ENCODE data around the gene NCR3LG1. TPM values are rescaled to one million over a fixed set of nuclear protein-coding genes. Genes with fewer than 3 reads are reported as not detected.

NCR3LG1 gene
- total RNA-seq, 1 experiment from 2014 or later = 2.0 TPM

DNA sequence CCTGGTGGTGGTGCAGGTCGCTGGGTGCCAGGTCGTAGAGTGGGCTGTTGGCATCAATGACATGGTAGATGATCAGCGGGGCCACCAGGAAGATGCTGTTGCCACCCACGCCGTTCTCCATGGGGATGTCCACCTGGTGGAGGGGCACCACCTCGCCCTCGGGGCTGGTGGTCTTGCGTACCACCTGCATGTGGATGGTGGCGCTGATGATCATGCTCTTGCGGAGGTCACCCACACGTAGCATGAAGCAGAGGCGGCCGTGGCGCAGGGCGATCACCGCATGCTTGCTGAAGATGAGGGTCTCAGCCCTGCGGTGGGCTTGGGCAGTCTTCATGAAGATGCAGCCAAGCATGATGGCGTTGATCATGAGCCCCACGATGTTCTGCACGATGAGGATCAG lies 35.7 kb downstream of the NCR3LG1 start:
- POLR2A ChIA-PET = interaction anchor here (0.7 kb wide), 1 partner anchor 121 kb away, joined by 3 read pairs; no protein-coding TSS in a partner anchor
- peak overlapping the region; percentile 45 for H3K4me3 Mint-ChIP-seq
- DNase-seq (ENCODE audit: low spot score) = no peak
- no peak for ATAC-seq
- H3K36me3 Mint-ChIP-seq = peaks cover 10% of the 10 kb centered on the region; the same call in 1 of the 2 replicates
- peaks cover 6% of the 10 kb centered on the region for H3K4me1 Mint-ChIP-seq
- H3K27ac Mint-ChIP-seq = no peak overlapping the region
- TF ChIP-seq, protein P1, sequence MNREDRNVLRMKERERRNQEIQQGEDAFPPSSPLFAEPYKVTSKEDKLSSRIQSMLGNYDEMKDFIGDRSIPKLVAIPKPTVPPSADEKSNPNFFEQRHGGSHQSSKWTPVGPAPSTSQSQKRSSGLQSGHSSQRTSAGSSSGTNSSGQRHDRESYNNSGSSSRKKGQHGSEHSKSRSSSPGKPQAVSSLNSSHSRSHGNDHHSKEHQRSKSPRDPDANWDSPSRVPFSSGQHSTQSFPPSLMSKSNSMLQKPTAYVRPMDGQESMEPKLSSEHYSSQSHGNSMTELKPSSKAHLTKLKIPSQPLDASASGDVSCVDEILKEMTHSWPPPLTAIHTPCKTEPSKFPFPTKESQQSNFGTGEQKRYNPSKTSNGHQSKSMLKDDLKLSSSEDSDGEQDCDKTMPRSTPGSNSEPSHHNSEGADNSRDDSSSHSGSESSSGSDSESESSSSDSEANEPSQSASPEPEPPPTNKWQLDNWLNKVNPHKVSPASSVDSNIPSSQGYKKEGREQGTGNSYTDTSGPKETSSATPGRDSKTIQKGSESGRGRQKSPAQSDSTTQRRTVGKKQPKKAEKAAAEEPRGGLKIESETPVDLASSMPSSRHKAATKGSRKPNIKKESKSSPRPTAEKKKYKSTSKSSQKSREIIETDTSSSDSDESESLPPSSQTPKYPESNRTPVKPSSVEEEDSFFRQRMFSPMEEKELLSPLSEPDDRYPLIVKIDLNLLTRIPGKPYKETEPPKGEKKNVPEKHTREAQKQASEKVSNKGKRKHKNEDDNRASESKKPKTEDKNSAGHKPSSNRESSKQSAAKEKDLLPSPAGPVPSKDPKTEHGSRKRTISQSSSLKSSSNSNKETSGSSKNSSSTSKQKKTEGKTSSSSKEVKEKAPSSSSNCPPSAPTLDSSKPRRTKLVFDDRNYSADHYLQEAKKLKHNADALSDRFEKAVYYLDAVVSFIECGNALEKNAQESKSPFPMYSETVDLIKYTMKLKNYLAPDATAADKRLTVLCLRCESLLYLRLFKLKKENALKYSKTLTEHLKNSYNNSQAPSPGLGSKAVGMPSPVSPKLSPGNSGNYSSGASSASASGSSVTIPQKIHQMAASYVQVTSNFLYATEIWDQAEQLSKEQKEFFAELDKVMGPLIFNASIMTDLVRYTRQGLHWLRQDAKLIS (CRISPR knock-in tag; IDR thresholded peaks at IDR 0.05; ENCODE audit: borderline replicate concordance) = no peak
- TF ChIP-seq ZNF423 (CRISPR knock-in tag; IDR thresholded peaks at IDR 0.05) = no peak
- no peaks in the 10 kb centered on the region for H3K9me3 Mint-ChIP-seq
- peaks cover 20% of the 10 kb centered on the region for H3K27me3 Mint-ChIP-seq (ENCODE audit: low read depth)
- CTCF ChIA-PET = interaction anchor here (0.6 to 8.0 kb wide), 25 partner anchors 12 to 161 kb away, joined by 3 to 203 read pairs (median 5); partner anchors contain the start of genes ABCC8, OTOG and USH1C

GRCh38 chr11:17387811-17388210 lies 36.2 kb downstream of the NCR3LG1 start:
- peaks cover 10% of the 10 kb centered on the region; the same call in 1 of the 2 replicates for H3K36me3 Mint-ChIP-seq
- POLR2A ChIA-PET = no interaction called here
- peaks cover 20% of the 10 kb centered on the region for H3K27me3 Mint-ChIP-seq (ENCODE audit: low read depth)
- H3K27ac Mint-ChIP-seq = no peak overlapping the region
- no peaks in the 10 kb centered on the region for H3K9me3 Mint-ChIP-seq
- CTCF ChIA-PET = interaction anchor here (0.8 to 2.5 kb wide), 15 partner anchors 30 to 177 kb away, joined by 3 to 32 read pairs (median 11); partner anchors contain the start of genes ABCC8 and NUCB2
- no peak for DNase-seq (ENCODE audit: low spot score)
- H3K4me1 Mint-ChIP-seq = peaks cover 6% of the 10 kb centered on the region
- H3K4me3 Mint-ChIP-seq = peak overlapping the region; percentile 65
- no peak for ATAC-seq
- TF ChIP-seq ZNF671 (CRISPR knock-in tag; IDR thresholded peaks at IDR 0.05) (no peak), ELF4 (CRISPR knock-in tag; IDR thresholded peaks at IDR 0.05; ENCODE audit: low read depth) (no peak), NR3C1 (CRISPR knock-in tag; conservative IDR thresholded peaks at IDR 0.05; ENCODE audit: low read depth) (no peak), ZNF425 (CRISPR knock-in tag; conservative IDR thresholded peaks at IDR 0.05) (no peak), CBFB (CRISPR knock-in tag; IDR thresholded peaks at IDR 0.05; ENCODE audit: low read depth) (no peak), PRDM15 (CRISPR knock-in tag; IDR thresholded peaks at IDR 0.05) (no peak), MXD4 (CRISPR knock-in tag; IDR thresholded peaks at IDR 0.05; ENCODE audit: borderline replicate concordance) (no peak), SP1 (CRISPR knock-in tag; conservative IDR thresholded peaks at IDR 0.05) (no peak), NFATC4 (CRISPR knock-in tag; IDR thresholded peaks at IDR 0.05) (no peak), FOXK1 (CRISPR knock-in tag; IDR thresholded peaks at IDR 0.05) (no peak), TEAD1 (CRISPR knock-in tag; IDR thresholded peaks at IDR 0.05) (no peak), CREM (CRISPR knock-in tag; IDR thresholded peaks at IDR 0.05) (no peak), E2F1 (CRISPR knock-in tag; IDR thresholded peaks at IDR 0.05) (no peak), STAT6 (CRISPR knock-in tag; conservative IDR thresholded peaks at IDR 0.05; ENCODE audit: low read depth) (no peak), ZNF121 (CRISPR knock-in tag; IDR thresholded peaks at IDR 0.05) (no peak), HMGA2 (CRISPR knock-in tag; IDR thresholded peaks at IDR 0.05) (no peak)
- TF ChIP-seq, protein P2, sequence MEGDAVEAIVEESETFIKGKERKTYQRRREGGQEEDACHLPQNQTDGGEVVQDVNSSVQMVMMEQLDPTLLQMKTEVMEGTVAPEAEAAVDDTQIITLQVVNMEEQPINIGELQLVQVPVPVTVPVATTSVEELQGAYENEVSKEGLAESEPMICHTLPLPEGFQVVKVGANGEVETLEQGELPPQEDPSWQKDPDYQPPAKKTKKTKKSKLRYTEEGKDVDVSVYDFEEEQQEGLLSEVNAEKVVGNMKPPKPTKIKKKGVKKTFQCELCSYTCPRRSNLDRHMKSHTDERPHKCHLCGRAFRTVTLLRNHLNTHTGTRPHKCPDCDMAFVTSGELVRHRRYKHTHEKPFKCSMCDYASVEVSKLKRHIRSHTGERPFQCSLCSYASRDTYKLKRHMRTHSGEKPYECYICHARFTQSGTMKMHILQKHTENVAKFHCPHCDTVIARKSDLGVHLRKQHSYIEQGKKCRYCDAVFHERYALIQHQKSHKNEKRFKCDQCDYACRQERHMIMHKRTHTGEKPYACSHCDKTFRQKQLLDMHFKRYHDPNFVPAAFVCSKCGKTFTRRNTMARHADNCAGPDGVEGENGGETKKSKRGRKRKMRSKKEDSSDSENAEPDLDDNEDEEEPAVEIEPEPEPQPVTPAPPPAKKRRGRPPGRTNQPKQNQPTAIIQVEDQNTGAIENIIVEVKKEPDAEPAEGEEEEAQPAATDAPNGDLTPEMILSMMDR (IDR thresholded peaks at IDR 0.05) = no peak
